GM21717 (cell line): ENCODE measurements around the gene APOA4.
"Not testable (repeated sequence)": the region's sequence is repeated elsewhere in the genome, so short reads cannot be mapped to it uniquely, and the experiment has no call there.

ENCODE experiments used
- ATAC-seq: cut with Tn5 transposase; IDR thresholded peaks from one replicate; pipeline ENCODE4 v1.9.1; 2021; ENCODE audit warnings: mild to moderate bottlenecking, moderate library complexity; ENCODE audit not compliant: unreplicated experiment

APOA4 gene

DNA sequence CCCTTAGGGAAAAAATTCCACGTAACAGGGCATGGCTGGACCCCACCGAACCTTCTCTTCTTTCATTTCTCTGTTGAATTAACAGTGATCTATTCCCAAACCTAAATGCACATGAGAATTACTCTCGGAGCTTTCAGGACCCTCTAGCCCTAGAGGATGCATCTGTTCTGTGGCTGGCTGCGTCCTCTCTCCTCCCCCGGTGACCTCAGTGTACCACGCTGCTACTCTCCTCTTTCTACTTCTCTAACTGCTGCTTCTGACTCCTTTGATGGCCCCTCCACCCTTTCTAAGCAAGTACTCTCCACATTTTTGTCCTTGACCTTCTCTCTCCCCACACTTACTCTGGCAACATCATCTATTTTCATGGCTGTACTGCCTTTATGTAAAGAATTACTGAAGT, 26.4 kb upstream of the APOA4 start:
- ATAC-seq = no peak

- ATAC-seq = no peak
These were observed 26.0 kb upstream of the APOA4 start for GRCh38 chr11:116849060-116849459.

GRCh38 chr11:116847612-116848011, 24.5 kb upstream of the APOA4 start:
- no peak for ATAC-seq

GRCh38 chr11:116844722-116845121, 21.6 kb upstream of the APOA4 start:
- no peak for ATAC-seq

GRCh38 chr11:116843661-116844060, 20.6 kb upstream of the APOA4 start:
- ATAC-seq = no peak

DNA sequence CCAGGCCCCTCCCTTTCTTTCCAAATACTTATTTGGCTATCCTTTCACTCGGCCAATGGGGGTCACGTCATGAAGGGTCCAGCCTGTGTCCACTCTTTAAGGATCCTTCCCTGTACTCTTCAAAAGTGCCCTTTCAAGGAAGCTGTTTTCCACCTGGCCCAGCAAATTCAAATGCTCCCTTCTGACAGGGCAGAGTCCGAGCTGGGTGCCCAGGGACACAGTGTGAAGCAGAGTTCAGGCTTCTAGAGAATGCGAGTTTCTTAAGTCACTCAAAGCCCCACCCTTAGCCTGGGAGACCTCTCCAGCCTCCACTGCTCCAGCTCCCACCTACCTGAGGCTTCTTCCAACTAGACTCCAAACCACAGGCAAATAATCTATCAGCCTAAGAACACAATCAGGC, 19.8 kb upstream of the APOA4 start:
- ATAC-seq = no peak

DNA sequence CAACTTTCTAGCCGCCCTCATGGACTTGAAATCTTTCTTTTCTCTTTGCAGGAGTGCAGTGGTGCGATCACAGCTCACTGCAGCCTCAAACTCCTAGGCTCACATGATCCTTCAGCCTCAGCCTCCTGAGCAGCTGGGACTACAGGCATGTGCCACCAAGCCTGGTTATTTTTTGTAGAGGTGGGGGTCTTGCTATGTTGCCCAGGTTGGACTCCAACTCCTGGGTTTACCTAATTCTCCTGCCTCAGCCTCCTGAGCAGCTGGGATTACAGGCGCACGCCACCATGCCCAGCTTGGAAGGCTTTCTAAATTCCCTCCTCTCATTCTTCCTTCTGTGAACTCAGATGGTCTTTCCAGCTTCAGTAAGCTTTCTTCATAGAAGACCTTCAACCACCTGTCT, 19.0 kb upstream of the APOA4 start:
- ATAC-seq = no peak

GRCh38 chr11:116840746-116841296, 17.7 kb upstream of the APOA4 start:
- ATAC-seq = no peak

GRCh38 chr11:116840224-116840745, 17.2 kb upstream of the APOA4 start:
- no peak for ATAC-seq

DNA sequence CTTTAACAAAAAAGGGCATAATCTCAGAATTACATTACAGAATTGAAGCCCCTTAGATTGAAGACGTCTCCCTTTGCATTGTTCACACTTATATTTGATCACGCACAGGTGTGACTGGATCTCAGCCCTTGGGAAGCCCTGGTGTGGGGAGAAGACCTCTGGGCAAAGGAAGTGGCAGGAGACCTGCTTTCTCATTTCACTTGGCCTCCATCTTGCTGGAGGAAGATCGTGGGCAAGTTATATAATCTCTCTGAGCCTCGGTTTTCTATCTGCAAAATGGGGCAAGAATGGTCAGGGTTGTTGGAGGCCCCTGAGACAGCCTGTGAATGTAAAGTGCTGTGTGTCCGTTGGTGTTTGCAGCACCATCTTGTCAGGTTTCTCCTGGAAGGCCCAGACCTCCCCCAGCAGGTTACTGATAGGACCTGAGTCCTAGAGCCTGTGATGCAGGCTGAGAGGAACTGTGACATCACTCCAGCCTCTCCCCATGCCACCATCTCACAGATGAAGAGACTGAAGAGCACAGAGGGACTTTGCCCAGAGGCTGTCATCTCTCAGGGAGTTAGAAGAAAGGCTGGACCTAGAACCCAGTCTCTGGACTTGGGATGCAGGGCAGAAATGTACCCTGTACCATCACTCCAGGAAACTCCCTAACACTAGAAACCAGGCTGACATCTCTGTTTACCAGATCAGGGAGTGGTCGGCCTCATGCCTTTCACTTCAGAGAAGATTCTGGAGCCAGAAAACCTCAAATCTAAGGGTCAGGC, 15.4 kb upstream of the APOA4 start:
- ATAC-seq = no peak

DNA sequence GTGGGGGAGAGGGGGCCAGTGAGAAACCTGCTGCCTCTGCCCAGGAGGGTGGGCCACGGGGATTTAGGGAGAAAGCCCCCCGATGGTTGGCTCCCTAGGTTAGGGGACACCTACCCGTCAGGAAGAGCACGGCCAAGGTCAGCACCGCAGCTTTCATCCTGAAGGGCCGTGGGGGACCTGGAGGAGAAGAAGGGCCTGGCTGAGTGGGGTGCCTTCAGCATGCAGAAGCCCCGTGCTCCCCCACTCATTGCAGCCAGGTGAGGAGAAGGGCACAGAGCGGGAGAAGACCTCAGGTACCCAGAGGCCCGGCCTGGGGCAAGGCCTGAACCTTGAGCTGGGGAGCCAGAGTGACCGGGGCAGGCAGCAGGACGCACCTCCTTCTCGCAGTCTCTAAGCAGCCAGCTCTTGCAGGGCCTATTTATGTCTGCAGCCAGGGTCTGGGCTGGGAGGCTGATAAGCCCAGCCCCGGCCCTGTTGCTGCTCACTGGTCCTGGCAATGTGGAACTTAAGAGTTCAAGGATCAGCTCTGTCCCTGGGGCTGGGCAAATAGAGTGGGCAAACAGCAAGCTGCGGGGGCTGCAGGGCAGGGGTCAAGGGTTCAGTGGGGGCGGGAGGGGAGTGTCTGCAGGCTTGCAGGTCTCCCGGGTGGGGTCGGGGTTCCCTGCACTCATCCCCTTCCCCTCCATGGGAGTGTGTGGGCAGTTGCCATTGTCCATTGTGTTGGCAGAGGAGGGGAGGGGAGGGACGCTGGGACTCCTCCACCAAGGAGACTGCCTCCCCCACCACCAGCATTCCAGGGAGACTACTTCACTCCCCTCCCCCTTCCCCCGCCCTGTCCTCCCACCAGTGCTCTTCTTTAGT, 14.4 kb upstream of the APOA4 start, which contains the start of gene APOA1:
Gene APOA1, minus strand, starts transcription at position 392 of the 861 bp plus-strand sequence. Its CDS starts 235 bp downstream, at position 157.
- ATAC-seq = no peak

GRCh38 chr11:116836632-116836991, 13.5 kb upstream of the APOA4 start:
- no peak for ATAC-seq

- ATAC-seq = peak; percentile 61
These were observed 12.9 kb upstream of the APOA4 start for GRCh38 chr11:116835791-116836631.

- no peak for ATAC-seq
These were observed 12.1 kb upstream of the APOA4 start for GRCh38 chr11:116835042-116835772.

GRCh38 chr11:116834535-116835041, 11.5 kb upstream of the APOA4 start:
- not testable (repeated sequence) for ATAC-seq

- no peak for ATAC-seq
These were observed 10.9 kb upstream of the APOA4 start for GRCh38 chr11:116833816-116834534.

DNA sequence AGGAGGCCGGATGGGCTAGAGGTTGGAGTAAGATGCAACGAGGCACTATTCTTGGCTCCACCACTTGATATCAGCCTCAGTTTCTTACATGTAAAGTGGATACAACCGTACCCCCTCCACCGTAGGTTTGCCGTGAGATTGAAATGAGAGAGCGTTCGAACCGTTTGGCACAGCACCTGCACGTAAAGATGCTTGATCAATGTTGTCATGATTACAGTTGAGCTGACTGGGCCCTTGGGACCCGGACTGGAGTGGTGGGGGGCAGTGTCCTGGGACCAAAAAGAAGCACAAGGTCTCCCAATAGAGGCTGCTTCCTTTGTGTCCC, 10.3 kb upstream of the APOA4 start:
- no peak for ATAC-seq

DNA sequence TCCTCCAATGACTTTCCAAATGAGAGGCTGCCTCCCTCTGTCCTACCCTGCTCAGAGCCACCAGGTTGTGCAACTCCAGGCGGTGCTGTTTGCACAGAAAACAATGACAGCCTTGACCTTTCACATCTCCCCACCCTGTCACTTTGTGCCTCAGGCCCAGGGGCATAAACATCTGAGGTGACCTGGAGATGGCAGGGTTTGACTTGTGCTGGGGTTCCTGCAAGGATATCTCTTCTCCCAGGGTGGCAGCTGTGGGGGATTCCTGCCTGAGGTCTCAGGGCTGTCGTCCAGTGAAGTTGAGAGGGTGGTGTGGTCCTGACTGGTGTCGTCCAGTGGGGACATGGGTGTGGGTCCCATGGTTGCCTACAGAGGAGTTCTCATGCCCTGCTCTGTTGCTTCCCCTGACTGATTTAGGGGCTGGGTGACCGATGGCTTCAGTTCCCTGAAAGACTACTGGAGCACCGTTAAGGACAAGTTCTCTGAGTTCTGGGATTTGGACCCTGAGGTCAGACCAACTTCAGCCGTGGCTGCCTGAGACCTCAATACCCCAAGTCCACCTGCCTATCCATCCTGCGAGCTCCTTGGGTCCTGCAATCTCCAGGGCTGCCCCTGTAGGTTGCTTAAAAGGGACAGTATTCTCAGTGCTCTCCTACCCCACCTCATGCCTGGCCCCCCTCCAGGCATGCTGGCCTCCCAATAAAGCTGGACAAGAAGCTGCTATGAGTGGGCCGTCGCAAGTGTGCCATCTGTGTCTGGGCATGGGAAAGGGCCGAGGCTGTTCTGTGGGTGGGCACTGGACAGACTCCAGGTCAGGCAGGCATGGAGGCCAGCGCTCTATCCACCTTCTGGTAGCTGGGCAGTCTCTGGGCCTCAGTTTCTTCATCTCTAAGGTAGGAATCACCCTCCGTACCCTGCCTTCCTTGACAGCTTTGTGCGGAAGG, 9.5 kb upstream of the APOA4 start:
- no peak for ATAC-seq
